ENCODE measurements around the gene PDXK. TPM values are rescaled to one million over a fixed set of nuclear protein-coding genes. Genes with fewer than 3 reads are reported as not detected.

The PDXK gene
- polyA plus RNA-seq, 1 experiment: 129 TPM

GRCh38 chr21:43805275-43805800 is 86.4 kb downstream of the PDXK start:
- no peak for TF ChIP-seq CTCF (IDR thresholded peaks at IDR 0.05; ENCODE audit: low read depth, low read length)
- ChIA-PET POLR2A (no interaction called here), CTCF (no interaction called here)
- no peaks in the 10 kb centered on the region; the same call in 1 of the 2 replicates for H3K9me3 ChIP-seq (ENCODE audit: control insufficient read depth, insufficient read depth, low read length)
- H3K27me3 ChIP-seq (ENCODE audit: control insufficient read depth, insufficient read depth, low read length): no peaks in the 10 kb centered on the region
- no peak for DNase-seq (ENCODE audit: low read depth, low spot score)
- no peak overlapping the region for H3K4me3 ChIP-seq (ENCODE audit: low read depth, low read length)
- no peak overlapping the region for H3K27ac ChIP-seq (ENCODE audit: low read depth, low read length)

GRCh38 chr21:43806017-43806710 is 87.2 kb downstream of the PDXK start:
- no peak for TF ChIP-seq CTCF (IDR thresholded peaks at IDR 0.05; ENCODE audit: low read depth, low read length)
- Histone ChIP-seq H3K9me3 (ENCODE audit: control insufficient read depth, insufficient read depth, low read length) (no peaks in the 10 kb centered on the region; the same call in 1 of the 2 replicates), H3K4me3 (ENCODE audit: low read depth, low read length) (no peak overlapping the region), H3K27me3 (ENCODE audit: control insufficient read depth, insufficient read depth, low read length) (no peaks in the 10 kb centered on the region), H3K27ac (ENCODE audit: low read depth, low read length) (no peak overlapping the region)
- CTCF ChIA-PET: interaction anchor here (0.7 to 1.4 kb wide), 2 partner anchors 16 to 169 kb away, joined by 3 read pairs; partner anchors contain the start of gene RRP1
- POLR2A ChIA-PET: no interaction called here
- no peak for DNase-seq (ENCODE audit: low read depth, low spot score)

- no peak overlapping the region for H3K27ac ChIP-seq (ENCODE audit: low read depth, low read length)
- ChIA-PET POLR2A (no interaction called here), CTCF (interaction anchor here (1.2 kb wide), 1 partner anchor 167 kb away, joined by 5 read pairs; no protein-coding TSS in a partner anchor)
- H3K9me3 ChIP-seq (ENCODE audit: control insufficient read depth, insufficient read depth, low read length): no peaks in the 10 kb centered on the region; the same call in 1 of the 2 replicates
- DNase-seq (ENCODE audit: low read depth, low spot score): no peak
- H3K4me3 ChIP-seq (ENCODE audit: low read depth, low read length): no peak overlapping the region
- no peak for TF ChIP-seq CTCF (IDR thresholded peaks at IDR 0.05; ENCODE audit: low read depth, low read length)
- no peaks in the 10 kb centered on the region for H3K27me3 ChIP-seq (ENCODE audit: control insufficient read depth, insufficient read depth, low read length)
Observed at GRCh38 chr21:43808367-43808766, 89.4 kb downstream of the PDXK start.

DNA sequence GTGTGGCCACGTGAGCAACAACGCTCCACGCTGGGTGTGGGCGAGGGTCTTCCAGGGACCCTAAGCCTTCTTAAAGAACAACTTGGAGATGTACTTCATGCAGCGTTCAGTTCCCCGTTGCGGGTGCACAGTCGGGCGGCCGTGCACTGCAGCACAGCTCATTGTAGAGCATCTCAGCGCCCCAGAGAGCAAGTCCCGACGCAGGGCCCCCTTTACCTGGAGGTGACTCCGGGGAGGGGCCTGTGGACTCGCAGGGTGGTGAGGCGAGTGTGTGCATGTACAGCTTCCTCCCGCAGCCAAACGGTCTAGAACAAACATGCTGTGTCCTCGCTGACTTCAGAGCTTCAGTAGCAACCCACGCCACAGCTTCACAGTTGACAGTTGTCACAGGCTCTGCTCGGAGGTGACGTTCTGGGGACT is 89.9 kb downstream of the PDXK start:
- TF ChIP-seq CTCF (IDR thresholded peaks at IDR 0.05; ENCODE audit: low read depth, low read length): no peak
- Histone ChIP-seq H3K4me3 (ENCODE audit: low read depth, low read length) (no peak overlapping the region), H3K27ac (ENCODE audit: low read depth, low read length) (no peak overlapping the region), H3K9me3 (ENCODE audit: control insufficient read depth, insufficient read depth, low read length) (no peaks in the 10 kb centered on the region; the same call in 1 of the 2 replicates), H3K27me3 (ENCODE audit: control insufficient read depth, insufficient read depth, low read length) (no peaks in the 10 kb centered on the region)
- ChIA-PET CTCF (interaction anchor here (1.0 to 1.2 kb wide), 2 partner anchors 130 to 167 kb away, joined by 3 to 5 read pairs; no protein-coding TSS in a partner anchor), POLR2A (no interaction called here)
- DNase-seq (ENCODE audit: low read depth, low spot score): no peak

DNA sequence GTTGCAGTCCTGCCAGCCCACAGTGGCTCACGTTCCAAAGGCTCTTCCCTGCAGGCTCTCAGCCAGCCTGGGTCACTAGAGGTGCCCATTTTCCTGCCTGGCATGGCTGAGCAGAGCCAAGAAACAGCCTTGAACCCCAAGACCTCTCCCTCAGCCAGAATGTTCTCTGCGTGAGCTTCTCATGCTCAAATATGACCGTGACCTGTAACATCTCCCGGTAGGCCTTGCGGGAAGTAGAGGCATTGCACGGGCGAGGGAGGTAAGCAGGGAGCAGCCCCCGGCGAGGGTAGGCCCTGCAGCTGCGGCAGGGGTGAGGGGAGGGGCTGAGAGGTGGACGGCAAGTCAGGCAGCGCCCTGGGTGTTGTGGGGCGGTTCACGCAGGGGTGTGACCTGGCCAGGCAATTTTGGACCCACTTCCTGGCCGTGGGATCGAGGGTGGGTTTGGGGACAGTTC is 90.4 kb downstream of the PDXK start:
- no peak for DNase-seq (ENCODE audit: low read depth, low spot score)
- CTCF ChIA-PET: interaction anchor here (1.0 to 1.2 kb wide), 2 partner anchors 129 to 166 kb away, joined by 3 to 5 read pairs; no protein-coding TSS in a partner anchor
- POLR2A ChIA-PET: interaction anchor here (2.6 kb wide), 1 partner anchor 166 kb away, joined by 7 read pairs; no protein-coding TSS in a partner anchor

More for the DNA sequence above, 90.4 kb downstream of the PDXK start:
- Histone ChIP-seq H3K27me3 (ENCODE audit: control insufficient read depth, insufficient read depth, low read length) (no peaks in the 10 kb centered on the region), H3K9me3 (ENCODE audit: control insufficient read depth, insufficient read depth, low read length) (no peaks in the 10 kb centered on the region; the same call in 1 of the 2 replicates), H3K4me3 (ENCODE audit: low read depth, low read length) (no peak overlapping the region), H3K27ac (ENCODE audit: low read depth, low read length) (no peak overlapping the region)
- no peak for TF ChIP-seq CTCF (IDR thresholded peaks at IDR 0.05; ENCODE audit: low read depth, low read length)

All from AG04450 (cell line).